HepG2 (cell line): Measurements from ENCODE around the gene CEBPG. TPM values are rescaled to one million over a fixed set of nuclear protein-coding genes. Genes with fewer than 3 reads are reported as not detected.

Source experiments
- BRD4 ChIP-seq: sonication (generic); formaldehyde crosslinking; IDR thresholded peaks from 2 replicates; pipeline ENCODE4 v1.4.0; 2020; ENCODE audit warnings: missing genetic modification reagents
- CCDC6 ChIP-seq: sonication (generic); formaldehyde crosslinking; IDR thresholded peaks from 2 replicates; pipeline ENCODE4 v1.8.1; 2022; ENCODE audit warnings: mild to moderate bottlenecking, missing genetic modification reagents, moderate library complexity
- EP300 ChIP-seq, 3 experiments: sonication (generic) in 1 of 3; formaldehyde crosslinking in 1 of 3; IDR thresholded peaks; 2 replicates each; pipeline versions ENCODE4 v1.5.1 to v1.6.1; 2011 to 2020; ENCODE audit warnings: low read depth in 2 of 3, low read length in 2 of 3, borderline replicate concordance in 1 of 3, improper control_type of control experiment in 1 of 3, mild to moderate bottlenecking in 1 of 3, missing genetic modification reagents in 1 of 3, moderate library complexity in 1 of 3
- GRHL1 ChIP-seq: sonication (generic); formaldehyde crosslinking; conservative IDR thresholded peaks from 2 replicates; pipeline ENCODE4 v1.8.0; 2022; ENCODE audit warnings: missing genetic modification reagents
- GTF3A ChIP-seq: sonication (generic); formaldehyde crosslinking; conservative IDR thresholded peaks from 2 replicates; pipeline ENCODE4 v1.4.0; 2020; ENCODE audit warnings: mild to moderate bottlenecking, missing genetic modification reagents
- HMG20A ChIP-seq: IDR thresholded peaks from 2 replicates; pipeline ENCODE4 v1.6.1; 2016; ENCODE audit warnings: borderline replicate concordance
- IRX3 ChIP-seq: sonication (generic); formaldehyde crosslinking; IDR thresholded peaks from 2 replicates; pipeline ENCODE4 v1.8.1; 2023; ENCODE audit warnings: mild to moderate bottlenecking, low read depth, missing genetic modification reagents, borderline replicate concordance
- ISL2 ChIP-seq: sonication (generic); formaldehyde crosslinking; IDR thresholded peaks from 2 replicates; pipeline ENCODE4 v1.5.0; 2020; ENCODE audit warnings: missing genetic modification reagents
- MAFG ChIP-seq: sonication (generic); formaldehyde crosslinking; IDR thresholded peaks from 2 replicates; pipeline ENCODE4 v1.5.1; 2020; ENCODE audit warnings: mild to moderate bottlenecking, missing genetic modification reagents
- MED1 ChIP-seq: sonication (generic); formaldehyde crosslinking; IDR thresholded peaks from 2 replicates; pipeline ENCODE4 v1.4.0; 2020; ENCODE audit warnings: missing genetic modification reagents
- PLRG1 ChIP-seq: fragments of 450-650 bp; conservative IDR thresholded peaks from 2 replicates; pipeline ENCODE4 v1.6.1; 2016
- POLR2A ChIP-seq, 2 experiments: IDR thresholded peaks; 2 replicates each; pipeline ENCODE4 v1.6.1; 2011; ENCODE audit warnings: low read depth in 2 of 2, low read length in 2 of 2, mild to moderate bottlenecking in 1 of 2, moderate library complexity in 1 of 2; ENCODE audit not compliant: insufficient read depth in 1 of 2
- RBM22 ChIP-seq: fragments of 200-400 bp; formaldehyde crosslinking; optimal IDR thresholded peaks from 2 replicates; pipeline ENCODE3; 2017; ENCODE audit warnings: mild to moderate bottlenecking, low read length, moderate library complexity
- RBM39 ChIP-seq: fragments of 200-400 bp; formaldehyde crosslinking; IDR thresholded peaks from one replicate; pipeline ENCODE4 v1.6.1; 2018; ENCODE audit warnings: antibody characterized with exemption, mild to moderate bottlenecking, low read depth, low read length; ENCODE audit not compliant: poor library complexity, severe bottlenecking
- SETDB1 ChIP-seq: sonication (generic); formaldehyde crosslinking; IDR thresholded peaks from 2 replicates; pipeline ENCODE4 v1.5.1; 2020; ENCODE audit warnings: missing genetic modification reagents, mild to moderate bottlenecking, borderline replicate concordance
- SMARCE1 ChIP-seq: fragments of 450-650 bp; IDR thresholded peaks from 2 replicates; pipeline ENCODE4 v1.6.1; 2017; ENCODE audit warnings: borderline replicate concordance
- SP4 ChIP-seq: sonication (generic); formaldehyde crosslinking; IDR thresholded peaks from 2 replicates; pipeline ENCODE4 v1.8.1; 2023; ENCODE audit warnings: mild to moderate bottlenecking, missing genetic modification reagents
- TMF1 ChIP-seq: sonication (generic); formaldehyde crosslinking; IDR thresholded peaks from 2 replicates; pipeline ENCODE4 v1.8.1; 2022; ENCODE audit warnings: low read depth, missing genetic modification reagents
- ZBTB3 ChIP-seq: sonication (generic); formaldehyde crosslinking; IDR thresholded peaks from 2 replicates; pipeline ENCODE4 v1.4.0; 2020; ENCODE audit warnings: low read depth, mild to moderate bottlenecking, moderate library complexity, missing genetic modification reagents, borderline replicate concordance
- ZFP82 ChIP-seq: sonication (generic); formaldehyde crosslinking; IDR thresholded peaks from 2 replicates; pipeline ENCODE4 v1.5.1; 2020; ENCODE audit warnings: mild to moderate bottlenecking, missing genetic modification reagents, borderline replicate concordance
- ZFY ChIP-seq: sonication (generic); formaldehyde crosslinking; IDR thresholded peaks from 2 replicates; pipeline ENCODE4 v1.4.0; 2020; ENCODE audit warnings: missing genetic modification reagents
- ZNF274 ChIP-seq: sonication (generic); formaldehyde crosslinking; IDR thresholded peaks from 2 replicates; pipeline ENCODE4 v1.5.1; 2020; ENCODE audit warnings: mild to moderate bottlenecking, missing genetic modification reagents
- ZNF501 ChIP-seq: sonication (generic); formaldehyde crosslinking; IDR thresholded peaks from 2 replicates; pipeline ENCODE4 v1.5.1; 2020; ENCODE audit warnings: mild to moderate bottlenecking, moderate library complexity, missing genetic modification reagents
- ZNF772 ChIP-seq: sonication (generic); formaldehyde crosslinking; IDR thresholded peaks from 2 replicates; pipeline ENCODE4 v1.5.0; 2020; ENCODE audit warnings: mild to moderate bottlenecking, missing genetic modification reagents
- ZSCAN25 ChIP-seq: sonication (generic); formaldehyde crosslinking; IDR thresholded peaks from 2 replicates; pipeline ENCODE4 v1.8.0; 2022; ENCODE audit warnings: mild to moderate bottlenecking, missing genetic modification reagents
- ZSCAN29 ChIP-seq: sonication (generic); formaldehyde crosslinking; conservative IDR thresholded peaks from 2 replicates; pipeline ENCODE4 v1.4.0; 2020; ENCODE audit warnings: mild to moderate bottlenecking, missing genetic modification reagents
- polyA plus RNA-seq, 8 experiments: library from polyadenylated mRNA; depleted of rRNA in 3 of 8; stranded (reverse) in 7 of 8; unstranded in 1 of 8; fragments of >200 nt; fragmentation: Illumina TruSeq in 4 of 8; extraction: Trizol in 4 of 8; gene quantifications; 2 replicates each; pipeline versions ENCODE4 v1.2.1 to v1.2.3, GENCODE V29; 2011 to 2016; ENCODE audit warnings: low read depth in 4 of 8, missing spikeins in 1 of 8, mixed read lengths in 1 of 8; ENCODE audit not compliant: insufficient read depth in 1 of 8
- total RNA-seq, 5 experiments: library from RNA; depleted of rRNA; stranded (reverse); fragments of >200 nt; fragmentation: Illumina TruSeq; extraction: Trizol; gene quantifications; 2 replicates each; pipeline ENCODE4 v1.2.3, GENCODE V29; 2016; ENCODE audit warnings: low read depth in 1 of 5
- TF ChIP-seq, protein P1 (sequence below): sonication (generic); formaldehyde crosslinking; IDR thresholded peaks from 2 replicates; pipeline ENCODE4 v1.5.1; 2020; ENCODE audit warnings: missing genetic modification reagents, mild to moderate bottlenecking, borderline replicate concordance

CEBPG gene
- total and polyA plus RNA-seq, 2 of the 13 experiments (the other 11 are each of a cell fraction or from before 2014, with no cell fraction given) = 25.7 to 34.3 TPM

DNA sequence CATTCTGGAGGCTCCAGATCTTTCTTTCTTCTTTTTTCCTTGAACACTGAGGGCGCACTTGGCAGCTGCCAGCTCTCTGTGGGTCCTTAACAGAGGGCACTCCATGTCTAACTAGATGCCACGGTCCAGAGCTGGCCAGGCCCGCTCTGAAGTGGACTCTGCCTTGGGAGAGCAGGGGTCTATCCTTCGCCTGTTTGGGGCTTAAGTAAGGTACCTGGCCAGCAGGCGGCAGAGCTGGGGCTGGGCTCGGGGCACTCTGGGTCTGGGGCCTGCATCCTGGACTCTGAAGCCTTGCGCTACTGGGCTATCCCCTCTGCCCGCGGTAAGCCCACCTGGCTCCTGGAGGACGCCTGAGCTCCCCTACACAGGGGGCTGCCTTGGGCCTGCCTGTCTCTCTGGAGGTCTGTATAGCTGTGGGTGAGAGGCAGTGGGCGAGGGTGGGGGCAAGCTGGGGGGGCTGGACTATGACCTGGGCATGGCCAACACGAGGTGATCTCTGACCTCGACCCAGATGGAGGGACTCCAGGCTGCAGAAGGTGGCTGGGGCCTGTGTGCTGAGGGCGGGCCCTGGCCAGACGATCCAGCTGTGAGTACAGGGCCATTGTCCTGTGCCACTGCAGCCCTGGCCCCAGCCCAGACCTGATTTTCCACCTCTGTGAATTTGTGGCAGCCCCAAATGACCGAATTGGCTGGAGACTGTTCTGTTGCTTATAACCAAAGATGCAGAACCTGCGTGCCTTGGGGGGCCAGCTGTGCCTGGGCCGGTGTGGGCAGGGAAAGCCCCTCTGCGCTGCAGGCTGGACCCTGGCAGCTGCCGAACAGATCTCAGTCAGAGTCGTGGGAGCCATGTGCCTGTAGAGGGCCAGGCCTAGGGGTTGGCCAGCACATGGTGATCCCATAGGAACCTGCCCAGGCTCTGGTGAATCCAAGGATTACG is 26.5 kb downstream of the CEBPG start (continued):
- TF ChIP-seq GRHL1 (no peak), ZSCAN25 (peak; percentile 34; the same call in 1 of the 2 replicates), ZNF501 (peak; percentile 68), ZSCAN29 (0 out of 2 replicates have a peak, but pooled peaks have one; percentile 40), POLR2A (IDR thresholded peaks at IDR 0.05; ENCODE audit: insufficient read depth in 1 of 2, low read depth in 2 of 2, low read length in 2 of 2) (peak in 1 of 2 experiments; percentile 49; a peak in 1 of 4 replicates), SETDB1 (CRISPR knock-in tag) (0 out of 2 replicates have a peak, but pooled peaks have one; percentile 30), ZBTB3 (CRISPR knock-in tag) (no peak), ZNF772 (CRISPR knock-in tag) (0 out of 2 replicates have a peak, but pooled peaks have one; percentile 38), ZFY (CRISPR knock-in tag) (peak; percentile 71), MAFG (CRISPR knock-in tag) (0 out of 2 replicates have a peak, but pooled peaks have one; percentile 18), BRD4 (peak; percentile 74; the same call in 1 of the 2 replicates), SMARCE1 (no peak), IRX3 (CRISPR knock-in tag) (no peak), HMG20A (CRISPR knock-in tag) (no peak), TMF1 (CRISPR knock-in tag) (no peak), GTF3A (CRISPR knock-in tag) (no peak), CCDC6 (no peak; the same call in 1 of the 2 replicates), EP300 (IDR thresholded peaks at IDR 0.05; ENCODE audit: low read depth in 2 of 2, low read length in 2 of 2) (peak in 1 of 2 experiments; percentile 49; a peak in 1 of 4 replicates), EP300 (CRISPR knock-in tag; IDR thresholded peaks at IDR 0.05; ENCODE audit: borderline replicate concordance) (no peak), ZNF274 (CRISPR knock-in tag) (0 out of 2 replicates have a peak, but pooled peaks have one; percentile 1), PLRG1 (no peak), ISL2 (CRISPR knock-in tag) (no peak), SP4 (CRISPR knock-in tag) (0 out of 2 replicates have a peak, but pooled peaks have one; percentile 43), ZFP82 (CRISPR knock-in tag) (peak; percentile 28; the same call in 1 of the 2 replicates), MED1 (CRISPR knock-in tag) (peak; percentile 88), RBM22 (no peak), RBM39 (peak; percentile 17)
- TF ChIP-seq, protein P1, sequence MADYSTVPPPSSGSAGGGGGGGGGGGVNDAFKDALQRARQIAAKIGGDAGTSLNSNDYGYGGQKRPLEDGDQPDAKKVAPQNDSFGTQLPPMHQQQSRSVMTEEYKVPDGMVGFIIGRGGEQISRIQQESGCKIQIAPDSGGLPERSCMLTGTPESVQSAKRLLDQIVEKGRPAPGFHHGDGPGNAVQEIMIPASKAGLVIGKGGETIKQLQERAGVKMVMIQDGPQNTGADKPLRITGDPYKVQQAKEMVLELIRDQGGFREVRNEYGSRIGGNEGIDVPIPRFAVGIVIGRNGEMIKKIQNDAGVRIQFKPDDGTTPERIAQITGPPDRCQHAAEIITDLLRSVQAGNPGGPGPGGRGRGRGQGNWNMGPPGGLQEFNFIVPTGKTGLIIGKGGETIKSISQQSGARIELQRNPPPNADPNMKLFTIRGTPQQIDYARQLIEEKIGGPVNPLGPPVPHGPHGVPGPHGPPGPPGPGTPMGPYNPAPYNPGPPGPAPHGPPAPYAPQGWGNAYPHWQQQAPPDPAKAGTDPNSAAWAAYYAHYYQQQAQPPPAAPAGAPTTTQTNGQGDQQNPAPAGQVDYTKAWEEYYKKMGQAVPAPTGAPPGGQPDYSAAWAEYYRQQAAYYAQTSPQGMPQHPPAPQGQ = no peak
